BLaER1 treated with 17β-estradiol and CSF1 and Interleukin-3, amounts not matched to agents 10 nM and 100 nM (cell line): ENCODE data around the gene ELOVL6.
"Not testable (repeated sequence)": the region's sequence is repeated elsewhere in the genome, so short reads cannot be mapped to it uniquely, and the experiment has no call there.

Source experiments
- H3K27ac ChIP-seq, 11 experiments: shearing (Covaris generic); formaldehyde crosslinking; 2 replicates each; pipeline ENCODE4 v1.8.1; 2022
- H3K27me3 ChIP-seq, 11 experiments: shearing (Covaris generic); formaldehyde crosslinking; 2 replicates each; pipeline ENCODE4 v1.8.1; 2022
- H3K36me3 ChIP-seq, 11 experiments: shearing (Covaris generic); formaldehyde crosslinking; 2 replicates each; pipeline ENCODE4 v1.8.1; 2022
- H3K4me1 ChIP-seq, 10 experiments: shearing (Covaris generic); formaldehyde crosslinking; 2 replicates each; pipeline ENCODE4 v1.8.1; 2022
- H3K4me2 ChIP-seq, 11 experiments: shearing (Covaris generic); formaldehyde crosslinking; 2 replicates each; pipeline ENCODE4 v1.8.1; 2022
- H3K4me3 ChIP-seq, 10 experiments: shearing (Covaris generic); formaldehyde crosslinking; 2 replicates each; pipeline ENCODE4 v1.8.1; 2022
- H3K9ac ChIP-seq, 11 experiments: shearing (Covaris generic); formaldehyde crosslinking; 2 replicates each; pipeline ENCODE4 v1.8.1; 2022
- H3K9me3 ChIP-seq, 11 experiments: shearing (Covaris generic); formaldehyde crosslinking; replicated peaks in 1 of 11; 2 replicates each; pipeline ENCODE4 v1.8.1; 2022
- H4K20me1 ChIP-seq, 11 experiments: shearing (Covaris generic); formaldehyde crosslinking; 2 replicates each; pipeline ENCODE4 v1.8.1; 2022
- Cebpa-rat ChIP-seq, 11 experiments: shearing (Covaris generic); IDR thresholded peaks; 2 replicates each; pipeline ENCODE4 v1.8.1; 2022

The ELOVL6 gene

DNA sequence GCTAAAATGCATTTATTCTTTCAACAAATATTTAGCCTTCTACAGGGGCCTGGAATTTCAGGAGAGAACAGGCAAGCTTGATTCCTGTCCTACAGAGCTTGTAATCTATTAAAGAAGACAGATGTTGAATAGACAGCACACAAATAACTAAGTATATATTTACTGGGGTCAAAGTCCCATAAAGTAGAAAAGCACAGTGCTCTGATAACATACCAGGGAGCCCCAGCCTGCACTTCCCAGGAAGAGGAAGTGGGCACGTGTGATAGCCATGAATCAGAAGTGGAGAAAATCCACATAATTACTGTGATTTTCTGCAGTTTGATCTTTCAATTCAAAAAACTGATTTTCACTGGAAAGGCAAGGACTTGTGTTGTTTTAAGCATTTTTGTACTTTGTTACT is 156.7 kb downstream of the ELOVL6 start:
- H3K9me3 ChIP-seq: no peaks in the 10 kb centered on the region; a peak in 1 of 22 replicates
- peaks cover 8 to 87% (median 48%) of the 10 kb centered on the region in 10 experiments; a peak in 18 of 20 replicates for H3K4me1 ChIP-seq
- peak overlapping the region in 3 of 11 experiments; percentile 22 to 66 (median 48); a peak in 2 of 22 replicates for H3K27ac ChIP-seq
- H3K27me3 ChIP-seq: peaks cover 0 to 100% (median 0%) of the 10 kb centered on the region in 11 experiments; a peak in 9 of 22 replicates
- H3K4me3 ChIP-seq: peak overlapping the region in 1 of 10 experiments; percentile 36; a peak in 1 of 20 replicates
- no peak for TF ChIP-seq Cebpa-rat (IDR thresholded peaks at IDR 0.05)
- peak overlapping the region; percentile 3 to 96 (median 85); a peak in 18 of 22 replicates for H3K4me2 ChIP-seq
- peak overlapping the region in 3 of 11 experiments; percentile 18 to 53 (median 51); a peak in 2 of 22 replicates for H3K9ac ChIP-seq
- peaks cover 0 to 32% (median 0%) of the 10 kb centered on the region in 11 experiments; a peak in 4 of 22 replicates for H4K20me1 ChIP-seq
- H3K36me3 ChIP-seq: peaks cover 0 to 4% (median 0%) of the 10 kb centered on the region in 11 experiments; a peak in 1 of 22 replicates

DNA sequence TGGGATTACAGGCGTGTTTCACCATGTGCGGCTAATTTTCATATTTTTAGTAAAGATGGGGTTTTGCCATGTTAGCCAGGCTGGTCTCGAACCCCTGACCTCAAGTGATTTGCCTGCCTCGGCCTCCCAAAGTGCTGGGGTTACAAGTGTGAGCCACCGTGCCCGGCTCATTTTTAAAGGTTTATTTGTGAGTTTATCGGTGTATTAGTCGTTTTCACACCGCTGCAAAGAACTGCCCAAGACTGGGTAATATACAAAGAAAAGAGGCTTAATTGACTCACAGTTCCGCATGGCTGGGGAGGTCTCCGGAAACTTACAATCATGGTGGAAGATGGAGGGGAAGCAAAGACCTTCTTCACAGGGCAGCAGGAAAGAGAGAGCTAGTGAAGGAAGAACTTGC is 159.3 kb downstream of the ELOVL6 start:
- peak overlapping the region in 7 of 11 experiments; percentile 10 to 63 (median 39); a peak in 12 of 22 replicates for H3K4me2 ChIP-seq
- H3K36me3 ChIP-seq, H3K27ac ChIP-seq, H3K9ac ChIP-seq, H3K4me3 ChIP-seq, H3K9me3 ChIP-seq: not testable (repeated sequence)
- H3K4me1 ChIP-seq: peaks cover 13 to 98% (median 70%) of the 10 kb centered on the region in 10 experiments
- peaks cover 0 to 46% (median 0%) of the 10 kb centered on the region in 11 experiments; a peak in 6 of 22 replicates for H4K20me1 ChIP-seq
- peaks cover 0 to 100% (median 0%) of the 10 kb centered on the region in 11 experiments; a peak in 10 of 22 replicates for H3K27me3 ChIP-seq

DNA sequence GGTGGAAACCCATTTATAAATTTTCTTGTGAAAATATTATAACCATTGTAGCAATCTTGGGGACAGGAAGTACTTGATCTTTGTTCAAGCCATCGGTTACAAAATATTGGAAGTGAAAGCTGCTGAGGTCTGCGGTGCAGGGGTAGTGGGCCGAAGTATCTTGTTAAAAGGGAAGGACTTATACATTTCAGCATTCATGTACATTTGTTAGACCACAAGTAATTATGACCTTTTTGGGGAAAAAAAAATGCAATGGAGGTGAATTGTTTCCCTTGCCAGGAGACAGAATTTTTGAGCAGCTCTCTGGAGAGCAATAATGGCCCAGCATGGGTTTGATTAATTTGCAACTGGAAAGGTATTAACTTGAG is 164.4 kb downstream of the ELOVL6 start:
- Histone ChIP-seq H3K9me3 (peaks cover 9 to 19% (median 14%) of the 10 kb centered on the region in 11 experiments; a peak in 21 of 22 replicates), H4K20me1 (peaks cover 0 to 48% (median 0%) of the 10 kb centered on the region in 11 experiments; a peak in 6 of 22 replicates), H3K9ac (peak overlapping the region in 1 of 11 experiments; percentile 51; a peak in 1 of 22 replicates), H3K4me3 (no peak overlapping the region), H3K4me1 (peaks cover 25 to 84% (median 55%) of the 10 kb centered on the region in 10 experiments), H3K36me3 (no peaks in the 10 kb centered on the region), H3K4me2 (peak overlapping the region; percentile 44 to 85 (median 74); a peak in 21 of 22 replicates), H3K27me3 (peaks cover 0 to 98% (median 0%) of the 10 kb centered on the region in 11 experiments; a peak in 10 of 22 replicates), H3K27ac (peak overlapping the region in 3 of 11 experiments; percentile 10 to 61 (median 53); a peak in 3 of 22 replicates)
- peak in 3 of 11 experiments; percentile 22 to 49 (median 37); a peak in 2 of 22 replicates for TF ChIP-seq Cebpa-rat (IDR thresholded peaks at IDR 0.05)

DNA sequence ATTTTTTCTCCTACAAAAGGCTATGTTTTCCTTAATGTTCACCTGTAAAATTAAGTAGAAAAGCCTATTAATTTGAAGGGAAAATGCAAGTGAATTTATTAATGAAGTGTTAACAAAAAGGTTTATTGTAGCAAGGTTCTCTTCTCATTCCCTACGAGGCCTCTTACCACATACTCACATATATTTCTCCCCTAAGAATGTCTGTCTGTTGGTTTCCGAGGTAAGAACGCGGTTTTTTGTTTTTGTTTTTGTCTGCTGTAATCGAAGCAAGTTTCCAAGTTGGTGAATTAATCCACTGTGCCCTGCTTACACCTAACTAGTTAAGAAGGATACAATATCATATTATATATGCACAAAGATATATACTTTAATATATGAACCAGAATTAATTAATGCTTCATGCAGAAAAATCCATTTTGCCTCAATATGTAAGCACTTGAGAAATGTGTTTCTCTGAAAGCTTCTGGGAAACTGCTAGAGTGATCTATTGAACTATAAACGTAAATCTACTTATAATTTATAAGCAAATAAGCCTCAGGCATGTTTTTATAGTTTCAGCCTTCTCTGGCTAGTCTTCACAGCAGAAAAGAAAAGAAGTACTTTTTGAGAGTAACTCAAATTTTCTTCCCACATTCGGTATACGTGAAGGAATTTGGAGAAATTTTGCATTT is 164.9 kb downstream of the ELOVL6 start:
- peak overlapping the region in 4 of 11 experiments; percentile 10 to 61 (median 56); a peak in 6 of 22 replicates for H3K27ac ChIP-seq
- peaks cover 0 to 98% (median 0%) of the 10 kb centered on the region in 11 experiments; a peak in 10 of 22 replicates for H3K27me3 ChIP-seq
- TF ChIP-seq Cebpa-rat (IDR thresholded peaks at IDR 0.05): no peak

DNA sequence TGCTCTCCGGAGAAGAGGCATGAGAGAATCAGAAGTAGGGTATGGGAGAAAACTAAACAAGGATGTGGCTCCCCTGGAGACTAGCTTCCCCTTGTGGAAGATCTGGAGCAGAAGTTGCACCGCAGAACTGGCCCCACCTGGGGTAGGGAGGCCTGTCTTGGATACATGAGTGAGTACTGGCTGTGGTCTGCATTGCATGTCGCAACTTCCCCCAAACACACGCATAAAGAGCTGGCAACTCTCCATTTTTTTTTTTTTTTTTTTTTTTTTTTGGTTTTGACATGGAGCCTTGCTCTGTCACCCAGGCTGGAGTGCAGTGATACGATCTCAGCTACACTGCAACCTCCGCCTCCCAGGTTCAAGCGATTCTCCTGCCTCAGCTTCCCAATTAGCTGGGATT is 165.8 kb downstream of the ELOVL6 start:
- H3K4me1 ChIP-seq: peaks cover 25 to 70% (median 52%) of the 10 kb centered on the region in 10 experiments
- no peak overlapping the region for H3K9ac ChIP-seq
- no peaks in the 10 kb centered on the region for H3K36me3 ChIP-seq
- H3K4me3 ChIP-seq: no peak overlapping the region
- peaks cover 0 to 98% (median 0%) of the 10 kb centered on the region in 11 experiments; a peak in 10 of 22 replicates for H3K27me3 ChIP-seq
- H3K9me3 ChIP-seq: peaks cover 9 to 19% (median 14%) of the 10 kb centered on the region in 11 experiments; a peak in 21 of 22 replicates
- H3K27ac ChIP-seq: peak overlapping the region in 3 of 11 experiments; percentile 53 to 61 (median 60); a peak in 7 of 22 replicates
- peaks cover 0 to 46% (median 0%) of the 10 kb centered on the region in 11 experiments; a peak in 6 of 22 replicates for H4K20me1 ChIP-seq
- TF ChIP-seq Cebpa-rat (IDR thresholded peaks at IDR 0.05): peak in 9 of 11 experiments; percentile 49 to 81 (median 76); a peak in 16 of 22 replicates
- H3K4me2 ChIP-seq: peak overlapping the region; percentile 44 to 85 (median 74); a peak in 20 of 22 replicates

More for the DNA sequence above, 164.9 kb downstream of the ELOVL6 start:
- H3K4me3 ChIP-seq: no peak overlapping the region
- peaks cover 25 to 79% (median 52%) of the 10 kb centered on the region in 10 experiments for H3K4me1 ChIP-seq
- peaks cover 0 to 46% (median 0%) of the 10 kb centered on the region in 11 experiments; a peak in 6 of 22 replicates for H4K20me1 ChIP-seq
- H3K9me3 ChIP-seq: peaks cover 9 to 19% (median 14%) of the 10 kb centered on the region in 11 experiments; a peak in 21 of 22 replicates
- peak overlapping the region in 1 of 11 experiments; percentile 51; a peak in 1 of 22 replicates for H3K9ac ChIP-seq
- peak overlapping the region; percentile 44 to 85 (median 74); a peak in 21 of 22 replicates for H3K4me2 ChIP-seq
- no peaks in the 10 kb centered on the region for H3K36me3 ChIP-seq

DNA sequence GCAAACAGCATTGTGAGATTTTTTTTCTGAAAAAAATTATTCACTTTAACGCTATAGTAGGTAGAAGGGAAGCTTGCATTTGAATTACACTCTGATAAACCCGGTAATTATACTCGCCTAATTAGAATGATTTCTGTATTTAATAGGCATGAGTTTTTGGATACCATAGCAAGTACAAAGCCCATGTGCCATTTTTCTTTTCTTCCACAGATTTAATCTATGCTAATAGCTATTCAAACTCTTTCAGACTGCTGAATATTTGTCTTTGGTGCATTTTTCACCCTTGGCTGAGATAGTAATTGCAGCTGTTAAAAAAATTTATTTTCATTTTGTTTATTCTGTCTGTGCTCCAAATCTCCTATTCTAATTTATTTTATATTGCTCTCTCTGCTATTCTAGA is 172.7 kb downstream of the ELOVL6 start:
- Histone ChIP-seq H3K9ac (no peak overlapping the region), H3K4me2 (no peak overlapping the region), H3K36me3 (no peaks in the 10 kb centered on the region), H3K27me3 (peaks cover 0 to 100% (median 0%) of the 10 kb centered on the region in 11 experiments; a peak in 7 of 22 replicates), H4K20me1 (peaks cover 0 to 9% (median 0%) of the 10 kb centered on the region in 11 experiments; a peak in 1 of 22 replicates), H3K9me3 (peaks cover under 1 to 11% (median 6%) of the 10 kb centered on the region in 11 experiments; a peak in 12 of 22 replicates), H3K4me1 (peaks cover 0 to 18% (median 6%) of the 10 kb centered on the region in 10 experiments; a peak in 10 of 20 replicates), H3K4me3 (no peak overlapping the region), H3K27ac (no peak overlapping the region)
- TF ChIP-seq Cebpa-rat (IDR thresholded peaks at IDR 0.05): no peak

DNA sequence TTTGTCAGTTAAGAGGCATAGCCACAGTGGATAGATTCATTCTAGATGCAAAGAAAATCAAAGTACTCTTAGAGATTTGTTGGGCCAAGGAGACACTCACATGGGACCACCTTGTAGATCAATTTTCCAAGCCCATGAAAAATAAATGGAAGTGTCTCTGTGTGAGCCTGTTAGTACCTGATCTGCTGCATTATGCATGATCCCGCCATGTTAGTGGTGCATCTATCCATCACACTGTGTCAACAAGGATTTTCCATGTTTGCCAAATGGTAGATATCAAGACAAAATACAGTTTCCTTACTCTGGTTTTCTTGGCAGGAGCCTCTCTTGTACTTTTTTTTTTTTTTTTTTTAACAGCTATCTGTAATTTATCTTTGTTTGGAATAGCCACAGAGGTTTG is 173.4 kb downstream of the ELOVL6 start:
- H3K4me1 ChIP-seq: peaks cover 0 to 18% (median 7%) of the 10 kb centered on the region in 10 experiments; a peak in 10 of 20 replicates
- H3K36me3 ChIP-seq: no peaks in the 10 kb centered on the region
- H3K27ac ChIP-seq: no peak overlapping the region
- H4K20me1 ChIP-seq: peaks cover 0 to 6% (median 0%) of the 10 kb centered on the region in 11 experiments; a peak in 1 of 22 replicates
- peaks cover 0 to 9% (median 4%) of the 10 kb centered on the region in 11 experiments; a peak in 6 of 22 replicates for H3K9me3 ChIP-seq
- no peak for TF ChIP-seq Cebpa-rat (IDR thresholded peaks at IDR 0.05)
- no peak overlapping the region for H3K4me2 ChIP-seq
- H3K4me3 ChIP-seq: no peak overlapping the region
- H3K9ac ChIP-seq: no peak overlapping the region
- peaks cover 0 to 100% (median 0%) of the 10 kb centered on the region in 11 experiments; a peak in 7 of 22 replicates for H3K27me3 ChIP-seq

DNA sequence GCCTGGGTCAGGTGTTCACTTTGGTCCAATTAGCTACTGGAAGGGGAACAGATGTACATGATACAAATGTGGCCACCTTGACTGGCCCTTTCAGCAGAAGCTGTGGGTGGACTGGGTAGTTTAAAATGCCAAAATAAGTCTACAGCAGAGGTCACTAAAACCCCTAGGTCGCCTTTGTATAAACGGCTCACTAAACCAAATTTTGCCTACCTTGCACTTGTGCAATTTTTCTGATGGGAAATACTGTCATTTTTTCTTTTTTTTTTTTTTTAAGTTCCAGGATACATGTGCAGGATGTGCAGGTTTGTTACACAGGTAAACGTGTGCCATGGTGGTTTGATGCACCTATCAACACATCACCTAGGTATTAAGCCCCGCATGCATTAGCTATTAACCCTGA is 176.0 kb downstream of the ELOVL6 start:
- Histone ChIP-seq H3K9ac (no peak overlapping the region), H3K4me1 (peaks cover 0 to 17% (median 7%) of the 10 kb centered on the region in 10 experiments; a peak in 10 of 20 replicates), H4K20me1 (no peaks in the 10 kb centered on the region), H3K9me3 (peaks cover 0 to 9% (median 4%) of the 10 kb centered on the region in 11 experiments; a peak in 4 of 22 replicates), H3K27me3 (peaks cover 0 to 89% (median 0%) of the 10 kb centered on the region in 11 experiments; a peak in 6 of 22 replicates), H3K36me3 (no peaks in the 10 kb centered on the region), H3K4me2 (no peak overlapping the region), H3K27ac (no peak overlapping the region), H3K4me3 (no peak overlapping the region)
- TF ChIP-seq Cebpa-rat (IDR thresholded peaks at IDR 0.05): no peak
